Activated CD8-positive, alpha-beta memory T cell treated with anti-CD3 and anti-CD28 coated beads, Interleukin-2, amount 50 U/mL, for 24 hours (primary cell): ENCODE results near the gene CAAP1.
"Not testable (repeated sequence)": the region's sequence is repeated elsewhere in the genome, so short reads cannot be mapped to it uniquely, and the experiment has no call there.

ENCODE experiments used
- DNase-seq: peaks from one replicate; pipeline ENCODE4 v3.0.0-alpha.2; 2020; ENCODE audit errors: extremely low read depth

Gene CAAP1

GRCh38 chr9:26833792-26834191 lies 58.8 kb downstream of the CAAP1 start:
- no peak for DNase-seq

GRCh38 chr9:26828391-26828955 lies 64.1 kb downstream of the CAAP1 start:
- not testable (repeated sequence) for DNase-seq

DNA sequence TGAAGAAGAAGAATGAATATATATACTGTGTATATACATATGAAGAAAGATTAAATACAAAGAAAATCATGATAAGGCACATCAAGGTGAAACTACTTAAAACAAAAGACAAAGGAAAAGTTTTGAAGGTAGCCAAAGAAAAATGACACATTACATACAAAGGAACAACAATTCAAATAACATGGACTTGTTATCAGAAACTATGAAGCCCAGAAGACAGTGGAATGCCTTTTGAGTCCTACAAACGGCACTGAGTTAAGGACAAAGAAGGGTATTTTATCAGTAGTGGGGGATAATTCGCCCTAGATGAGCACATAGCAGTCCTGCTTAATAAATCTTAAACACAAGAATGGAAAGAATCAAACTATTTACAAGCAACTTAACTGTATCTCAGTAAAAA lies 77.8 kb downstream of the CAAP1 start:
- DNase-seq = no peak

GRCh38 chr9:26813247-26813646 lies 79.4 kb downstream of the CAAP1 start:
- no peak for DNase-seq

DNA sequence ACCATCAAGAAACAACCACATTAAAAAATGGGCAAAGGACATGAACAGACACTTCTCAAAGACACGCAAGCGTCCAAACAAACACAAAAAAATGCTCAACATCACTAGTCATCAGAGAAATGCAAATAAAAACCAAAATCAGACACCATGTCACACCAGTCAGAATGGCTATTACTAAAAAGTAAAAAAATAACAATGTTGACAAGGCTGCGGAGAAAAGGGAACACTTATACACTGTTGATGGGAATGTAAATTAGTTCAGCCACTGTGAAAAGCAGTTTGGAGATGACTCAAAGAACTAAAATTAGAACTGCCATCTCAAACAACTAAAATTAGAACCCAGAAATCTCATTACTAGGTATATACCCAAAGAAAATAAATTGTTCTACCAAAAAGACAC lies 80.4 kb downstream of the CAAP1 start:
- DNase-seq = no peak

DNA sequence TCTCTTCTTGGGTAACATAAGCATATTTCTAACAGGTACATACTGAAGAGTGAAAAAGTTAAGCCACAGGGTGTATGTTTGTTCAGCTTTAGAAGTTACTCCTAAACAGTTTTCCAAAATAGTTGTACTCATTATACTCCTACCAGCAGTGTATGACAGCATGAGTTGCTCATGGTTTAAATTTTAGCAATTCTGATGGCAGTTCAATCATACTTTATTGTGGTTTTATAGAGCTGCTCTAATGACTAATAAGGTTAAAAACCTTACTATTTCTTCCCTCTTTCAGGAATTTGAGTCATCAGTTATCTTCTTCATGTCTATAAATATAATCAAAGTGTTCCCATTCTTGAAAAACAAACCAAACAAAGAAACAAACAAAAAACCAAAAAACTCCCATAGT lies 81.5 kb downstream of the CAAP1 start:
- DNase-seq = no peak

DNA sequence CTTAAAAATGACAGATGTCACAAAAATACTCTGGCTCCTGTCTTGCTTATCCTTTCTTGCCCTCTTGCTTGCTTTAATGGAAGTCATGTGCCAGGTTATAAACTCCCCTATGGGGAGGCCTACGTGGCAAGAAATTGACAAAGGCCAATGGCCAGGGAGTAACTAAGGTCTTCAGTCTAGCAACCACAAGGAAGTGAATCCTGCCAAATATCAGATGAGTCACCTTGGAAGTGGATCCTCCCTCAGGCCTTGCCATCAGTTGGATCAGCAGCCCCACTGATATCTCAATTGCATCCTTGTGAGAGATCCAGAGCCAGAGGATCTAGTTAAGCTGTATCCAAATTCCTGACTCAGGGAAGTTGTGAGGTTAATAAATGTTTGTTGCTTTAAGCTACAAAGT lies 82.8 kb downstream of the CAAP1 start:
- no peak for DNase-seq

DNA sequence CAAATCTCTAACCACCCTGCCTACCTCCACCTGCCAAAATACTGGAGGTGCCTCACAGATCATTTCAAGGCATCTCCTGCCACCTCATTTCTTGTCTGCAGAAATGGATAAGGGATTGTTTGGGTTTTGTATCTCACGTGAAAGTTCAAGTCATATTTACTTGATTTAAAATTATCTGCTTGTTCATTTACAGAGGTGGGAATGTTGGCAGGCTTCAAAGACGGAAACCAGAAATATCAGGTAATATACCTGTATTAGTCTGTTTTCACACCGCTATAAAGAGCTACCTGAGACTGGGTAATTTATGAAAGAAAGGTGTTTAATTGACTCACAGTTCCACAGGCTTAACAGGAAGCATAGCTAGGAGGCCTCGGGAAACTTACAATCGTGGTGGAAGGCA lies 85.4 kb downstream of the CAAP1 start:
- no peak for DNase-seq

GRCh38 chr9:26802921-26803320 lies 89.7 kb downstream of the CAAP1 start:
- DNase-seq = no peak

- no peak for DNase-seq
Observed at GRCh38 chr9:26801772-26802171, 90.8 kb downstream of the CAAP1 start.

DNA sequence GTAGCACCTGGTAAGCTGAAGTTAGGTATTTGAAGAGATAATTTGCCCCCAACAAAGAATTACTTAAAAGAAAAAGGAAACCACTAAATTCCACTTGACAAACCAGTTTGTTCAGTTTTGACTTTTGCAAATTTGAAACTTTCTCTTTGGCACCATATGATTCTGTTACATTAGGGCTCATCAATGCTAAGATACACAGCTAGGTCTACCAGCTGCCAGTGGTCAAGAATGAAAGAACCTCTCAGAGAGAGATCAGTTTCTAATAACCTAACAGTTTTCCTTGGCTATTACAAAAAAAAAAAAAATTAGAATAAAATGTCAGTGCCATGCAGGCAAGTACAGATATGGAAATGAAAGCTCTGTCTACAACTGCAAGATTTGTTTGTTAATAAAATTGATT lies 92.3 kb downstream of the CAAP1 start:
- no peak for DNase-seq

DNA sequence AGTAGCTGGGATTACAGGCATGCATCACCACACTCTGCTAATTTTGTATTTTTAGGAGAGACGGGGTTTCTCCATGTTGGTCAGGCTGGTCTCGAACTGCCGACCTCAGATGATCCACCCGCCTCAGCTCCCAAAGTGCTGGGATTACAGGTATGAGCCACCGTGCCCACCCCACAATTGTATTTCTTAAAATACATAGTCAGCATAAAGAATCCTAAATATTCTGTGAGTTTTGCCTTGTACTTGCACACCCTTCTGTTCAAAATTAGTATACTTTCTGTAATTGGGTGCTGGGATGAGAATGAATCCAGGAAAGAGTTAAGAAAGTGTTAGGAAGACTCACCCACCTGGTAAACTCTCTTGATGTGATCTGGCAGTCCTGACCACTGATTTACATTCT lies 101.3 kb downstream of the CAAP1 start:
- DNase-seq = no peak
